ENCODE data around the gene ZMYND15.

ZMYND15 gene

GRCh38 chr17:4744999-4745969 lies 5.7 kb downstream of the ZMYND15 start:
- H3K4me3 ChIP-seq (replicated peaks; ENCODE audit: insufficient read depth, low read length) = no peak overlapping the region
- no peaks in the 10 kb centered on the region for H3K27me3 ChIP-seq (ENCODE audit: insufficient read depth, poor library complexity, severe bottlenecking)
- no peak overlapping the region for H3K27ac ChIP-seq (replicated peaks)
- no peak for TF ChIP-seq SPI1 (IDR thresholded peaks at IDR 0.05; ENCODE audit: borderline replicate concordance, low read depth)
- no peak for TF ChIP-seq REST (IDR thresholded peaks at IDR 0.05; ENCODE audit: insufficient replicate concordance, low read depth)
- no peak for TF ChIP-seq POLR2AphosphoS5 (IDR thresholded peaks at IDR 0.05; ENCODE audit: low read depth)
- no peak for TF ChIP-seq GABPA (IDR thresholded peaks at IDR 0.05; ENCODE audit: low read depth)
- TF ChIP-seq CTCF (IDR thresholded peaks at IDR 0.05; ENCODE audit: insufficient read depth, low read length) = no peak
- DNase-seq (ENCODE audit: low read depth in 1 of 2, low spot score in 1 of 2) = no peak

GRCh38 chr17:4747847-4748246 lies 8.2 kb downstream of the ZMYND15 start:
- Histone ChIP-seq H3K27me3 (ENCODE audit: insufficient read depth, poor library complexity, severe bottlenecking) (no peaks in the 10 kb centered on the region), H3K27ac (replicated peaks) (no peak overlapping the region), H3K4me3 (replicated peaks; ENCODE audit: insufficient read depth, low read length) (no peak overlapping the region)
- no peak for DNase-seq (ENCODE audit: low read depth in 1 of 2, low spot score in 1 of 2)
- no peak for TF ChIP-seq POLR2AphosphoS5 (IDR thresholded peaks at IDR 0.05; ENCODE audit: low read depth)
- no peak for TF ChIP-seq CTCF (IDR thresholded peaks at IDR 0.05; ENCODE audit: insufficient read depth, low read length)
- no peak for TF ChIP-seq GABPA (IDR thresholded peaks at IDR 0.05; ENCODE audit: low read depth)
- no peak for TF ChIP-seq SPI1 (IDR thresholded peaks at IDR 0.05; ENCODE audit: borderline replicate concordance, low read depth)
- TF ChIP-seq REST (IDR thresholded peaks at IDR 0.05; ENCODE audit: insufficient replicate concordance, low read depth) = no peak

GRCh38 chr17:4748686-4749085 lies 9.1 kb downstream of the ZMYND15 start:
- Histone ChIP-seq H3K4me3 (replicated peaks; ENCODE audit: insufficient read depth, low read length) (no peak overlapping the region), H3K27me3 (ENCODE audit: insufficient read depth, poor library complexity, severe bottlenecking) (no peaks in the 10 kb centered on the region), H3K27ac (replicated peaks) (no peak overlapping the region)
- no peak for DNase-seq (ENCODE audit: low read depth in 1 of 2, low spot score in 1 of 2)
- TF ChIP-seq REST (IDR thresholded peaks at IDR 0.05; ENCODE audit: insufficient replicate concordance, low read depth) (no peak), SPI1 (IDR thresholded peaks at IDR 0.05; ENCODE audit: borderline replicate concordance, low read depth) (no peak), CTCF (IDR thresholded peaks at IDR 0.05; ENCODE audit: insufficient read depth, low read length) (no peak), GABPA (IDR thresholded peaks at IDR 0.05; ENCODE audit: low read depth) (no peak), POLR2AphosphoS5 (IDR thresholded peaks at IDR 0.05; ENCODE audit: low read depth) (no peak)
